Cardiac fibroblast (primary cell): ENCODE data around the gene FAM89A.

Experiments used
- DNase-seq, 2 donors: peaks; one replicate each; pipeline versions ENCODE4 v3.0.0 to v3.0.0-alpha.2; 2010; ENCODE audit warnings: low read depth in 2 of 2
- H3K4me3 ChIP-seq, 2 donors: replicated peaks in 1 of 2; 1 replicate in 1 of 2; 2 replicates in 1 of 2; pipeline ENCODE4 v1.5.1; 2011; ENCODE audit warnings: low read depth in 2 of 2, low read length in 2 of 2, mild to moderate bottlenecking in 2 of 2, moderate library complexity in 1 of 2
- TF ChIP-seq, protein P1 (sequence below): IDR thresholded peaks from one replicate; pipeline ENCODE4 v1.5.1; 2011; ENCODE audit warnings: low read depth, mild to moderate bottlenecking, low read length, inconsistent platforms

The FAM89A gene

DNA sequence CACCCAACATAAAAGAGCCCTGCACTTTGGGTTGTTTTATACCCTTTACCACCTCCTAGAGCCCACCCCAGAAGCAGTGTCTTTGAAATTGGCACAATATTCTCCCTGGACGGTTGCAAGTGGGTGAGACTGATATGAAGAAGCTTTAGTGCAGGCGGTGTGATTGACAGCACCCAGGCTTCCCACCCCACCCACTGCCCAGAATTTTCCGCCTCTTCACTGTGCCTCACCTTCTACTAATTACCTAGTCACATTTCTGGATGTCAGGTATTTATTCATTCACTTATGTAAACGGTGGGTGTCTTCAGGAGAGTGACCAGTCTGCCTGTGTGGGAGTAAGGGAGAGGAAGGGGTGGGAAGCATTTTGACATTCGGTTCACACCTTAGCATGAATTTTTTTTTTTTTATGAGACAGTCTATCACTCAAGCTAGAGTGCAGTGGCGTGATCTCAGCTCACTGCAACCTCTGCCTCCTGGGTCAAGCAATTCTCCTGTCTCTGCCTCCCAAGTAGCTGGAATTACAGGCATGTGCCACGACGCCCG, 1.7 kb upstream of the FAM89A start:
- TF ChIP-seq, protein P1, sequence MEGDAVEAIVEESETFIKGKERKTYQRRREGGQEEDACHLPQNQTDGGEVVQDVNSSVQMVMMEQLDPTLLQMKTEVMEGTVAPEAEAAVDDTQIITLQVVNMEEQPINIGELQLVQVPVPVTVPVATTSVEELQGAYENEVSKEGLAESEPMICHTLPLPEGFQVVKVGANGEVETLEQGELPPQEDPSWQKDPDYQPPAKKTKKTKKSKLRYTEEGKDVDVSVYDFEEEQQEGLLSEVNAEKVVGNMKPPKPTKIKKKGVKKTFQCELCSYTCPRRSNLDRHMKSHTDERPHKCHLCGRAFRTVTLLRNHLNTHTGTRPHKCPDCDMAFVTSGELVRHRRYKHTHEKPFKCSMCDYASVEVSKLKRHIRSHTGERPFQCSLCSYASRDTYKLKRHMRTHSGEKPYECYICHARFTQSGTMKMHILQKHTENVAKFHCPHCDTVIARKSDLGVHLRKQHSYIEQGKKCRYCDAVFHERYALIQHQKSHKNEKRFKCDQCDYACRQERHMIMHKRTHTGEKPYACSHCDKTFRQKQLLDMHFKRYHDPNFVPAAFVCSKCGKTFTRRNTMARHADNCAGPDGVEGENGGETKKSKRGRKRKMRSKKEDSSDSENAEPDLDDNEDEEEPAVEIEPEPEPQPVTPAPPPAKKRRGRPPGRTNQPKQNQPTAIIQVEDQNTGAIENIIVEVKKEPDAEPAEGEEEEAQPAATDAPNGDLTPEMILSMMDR: no peak
- DNase-seq: no peak
- H3K4me3 ChIP-seq: no peak overlapping the region

DNA sequence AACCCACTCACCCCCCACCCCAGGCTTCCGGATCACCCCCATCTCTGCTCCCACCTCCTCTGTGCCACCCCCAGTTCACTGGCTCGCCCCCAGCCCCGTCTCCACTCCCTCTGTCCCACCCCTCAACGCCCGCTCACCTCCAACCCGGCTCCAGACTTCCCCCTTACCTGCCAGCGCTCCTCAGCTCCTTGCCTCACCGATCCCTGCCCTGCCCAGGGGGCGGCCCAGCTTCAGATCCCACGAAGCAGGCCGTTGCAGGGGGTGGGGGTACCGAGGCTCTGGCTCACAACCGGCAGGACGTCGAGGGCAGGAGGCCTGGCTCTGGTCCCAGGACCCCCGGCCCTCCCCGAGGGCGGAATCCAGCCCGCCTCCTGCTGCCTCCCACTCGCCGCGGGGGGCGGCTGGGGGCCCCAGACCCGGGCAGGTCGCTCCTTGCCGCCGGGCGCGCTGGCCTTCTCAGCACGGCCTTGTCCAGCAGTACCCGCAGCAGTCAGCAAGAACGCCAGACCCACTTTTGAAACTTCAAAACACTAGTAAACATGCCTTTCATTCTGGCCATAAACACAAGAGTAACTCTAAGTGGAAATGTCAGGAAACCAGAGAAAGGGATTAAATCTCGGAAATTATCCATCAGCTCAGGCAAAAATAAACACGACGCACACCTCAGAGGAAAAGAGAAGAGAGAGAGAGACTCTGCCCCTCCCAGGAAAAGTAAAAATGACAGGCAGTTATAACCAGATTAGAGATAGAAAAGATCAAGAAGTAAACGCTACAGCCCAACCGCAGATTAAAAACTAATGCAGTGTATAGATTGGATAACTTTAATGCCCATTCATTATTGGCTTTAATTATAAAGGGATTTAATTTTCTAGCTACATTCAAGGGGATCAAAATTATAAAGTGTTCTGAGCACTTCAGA, 1.0 kb upstream of the FAM89A start:
- TF ChIP-seq, protein P1: no peak
- H3K4me3 ChIP-seq: peak overlapping the region in 1 of 2 donors; percentile 57
- DNase-seq: no peak

DNA sequence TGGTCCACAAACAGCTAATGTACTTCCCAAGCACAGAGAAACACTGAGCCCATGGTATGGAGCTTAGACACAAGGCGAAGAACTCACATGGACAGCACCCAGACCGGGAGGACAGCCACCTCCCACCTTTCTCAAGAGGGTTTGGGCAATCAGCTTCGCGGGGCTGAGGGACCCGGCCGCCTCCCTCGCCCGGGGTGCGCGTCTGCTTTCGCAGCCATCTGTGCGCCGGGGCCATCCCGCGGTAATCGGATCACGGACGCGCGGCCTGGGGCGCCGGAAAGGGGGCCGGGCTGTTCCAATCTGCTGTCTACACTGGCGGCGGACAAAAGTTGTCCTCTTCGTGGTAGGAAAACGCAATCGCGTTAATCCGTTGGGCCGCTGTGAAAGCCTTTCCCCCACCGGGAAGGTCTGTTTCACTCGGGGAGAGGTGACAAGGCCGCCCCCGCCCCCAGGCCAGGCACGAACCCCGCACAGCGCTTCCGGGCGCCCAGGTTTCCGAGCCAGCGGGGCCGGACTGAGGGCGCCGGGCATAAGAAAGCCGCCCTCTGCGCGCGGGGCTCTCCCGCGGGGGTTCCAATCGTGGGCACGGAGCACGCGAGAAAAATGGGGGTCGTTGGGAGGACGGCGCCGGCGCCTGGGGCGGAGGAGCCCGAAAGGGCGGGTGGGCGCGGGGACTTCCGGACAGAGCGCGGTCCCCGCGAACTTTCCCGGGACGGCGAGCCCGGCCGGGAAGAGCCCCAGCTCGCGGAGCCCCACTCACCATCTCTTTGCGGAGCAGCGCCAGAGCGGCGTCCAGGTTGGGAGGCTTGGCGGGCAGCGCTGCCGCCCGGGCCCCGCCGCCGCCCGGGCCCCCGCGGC, 664 bp downstream of the FAM89A start:
- TF ChIP-seq, protein P1: no peak
- peak; percentile 15 to 44 for DNase-seq
- H3K4me3 ChIP-seq: peak overlapping the region; percentile 56 to 61

DNA sequence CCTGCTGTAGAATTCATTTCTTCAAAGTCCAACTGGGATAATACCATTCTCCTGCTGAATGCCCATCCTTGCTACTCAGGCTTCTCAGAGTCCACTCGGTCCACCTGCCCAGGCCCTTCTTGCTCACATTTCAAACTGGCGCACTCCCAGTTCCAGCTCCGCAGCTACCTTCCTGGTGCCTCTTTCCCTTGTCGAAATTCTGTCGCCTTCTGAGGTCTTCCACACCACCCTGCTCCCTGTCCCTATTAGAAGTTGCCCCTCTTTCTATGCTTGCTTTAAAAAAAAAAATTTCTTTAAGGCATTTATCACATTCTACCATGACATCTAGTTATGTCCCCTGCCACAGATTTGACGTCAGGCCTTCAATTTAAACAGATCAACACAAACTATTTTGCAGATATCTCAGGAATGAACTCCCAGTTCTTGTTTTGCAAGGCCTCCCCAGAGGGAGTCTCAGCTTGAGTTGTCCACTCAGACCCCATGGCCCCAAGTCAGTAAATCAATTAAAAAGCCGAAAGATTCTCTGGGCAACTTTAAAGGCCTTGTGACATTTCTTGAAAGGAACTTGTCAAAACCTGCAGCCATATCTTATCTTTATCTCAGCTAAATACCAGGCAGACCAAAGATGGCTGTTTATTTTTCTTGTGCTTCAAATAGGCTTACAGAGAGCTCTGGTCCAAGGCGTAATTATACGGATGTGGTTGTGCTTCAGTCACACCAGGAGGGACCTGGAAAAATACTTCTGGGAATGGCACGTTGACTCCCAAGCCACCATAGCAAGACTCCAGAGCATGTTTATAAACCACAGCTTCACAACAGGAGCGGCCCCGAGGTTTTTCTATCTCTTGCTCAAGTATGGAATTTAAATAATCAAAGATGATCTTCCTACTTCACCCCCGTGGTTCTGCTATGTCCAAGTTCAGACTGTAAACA, 2.2 kb downstream of the FAM89A start:
- TF ChIP-seq, protein P1: no peak
- DNase-seq: peak in 1 of 2 donors; percentile 26
- no peak overlapping the region for H3K4me3 ChIP-seq

DNA sequence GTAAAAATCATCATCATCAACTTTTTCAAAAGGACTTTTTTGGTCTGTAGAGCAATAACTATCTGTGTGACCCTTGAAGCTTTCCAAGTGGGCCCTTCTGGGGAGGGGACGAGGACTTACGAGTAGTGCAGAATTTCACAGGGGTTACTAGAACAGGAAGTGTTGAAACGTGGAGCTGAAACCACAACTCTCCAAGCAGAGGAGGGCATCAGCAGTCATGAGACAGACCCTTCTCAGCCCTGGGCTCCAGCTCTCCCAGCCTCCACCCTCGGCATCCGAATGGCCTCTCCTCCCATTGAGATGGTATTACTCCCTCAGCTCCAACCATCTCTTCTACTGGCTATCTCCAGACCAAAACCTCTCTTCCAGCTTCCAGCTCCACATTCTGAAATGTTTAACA, 3.6 kb downstream of the FAM89A start:
- TF ChIP-seq, protein P1: no peak
- peak in 1 of 2 donors; percentile 32 for DNase-seq
- no peak overlapping the region for H3K4me3 ChIP-seq

DNA sequence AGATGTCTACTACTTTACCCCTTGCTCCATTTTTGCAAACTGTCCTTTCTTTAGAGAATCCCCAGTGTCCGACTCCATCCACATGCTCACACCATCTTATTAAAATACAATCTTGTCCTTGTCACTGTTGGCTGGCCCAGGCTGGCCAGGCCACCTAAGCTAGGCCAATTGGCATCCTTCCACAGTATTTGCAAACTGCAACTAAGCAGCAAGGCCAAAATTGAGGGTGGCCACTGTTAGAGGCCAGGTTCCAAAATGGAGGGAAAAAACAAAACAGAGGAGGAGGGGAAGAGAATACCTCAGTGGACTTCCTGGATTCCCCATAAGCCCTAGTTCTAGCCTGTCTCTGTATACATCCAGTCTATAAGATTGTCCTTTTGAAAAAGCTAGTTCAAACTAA, 4.3 kb downstream of the FAM89A start:
- TF ChIP-seq, protein P1: no peak
- DNase-seq: no peak
- no peak overlapping the region for H3K4me3 ChIP-seq
